ENCODE results near the gene CCDC85A. TPM values are rescaled to one million over a fixed set of nuclear protein-coding genes. Genes with fewer than 3 reads are reported as not detected.

The CCDC85A gene
- polyA plus RNA-seq, 1 donor (not counting 4 experiments of a cell fraction or from before 2014, with no cell fraction given), result not detected

- DNase-seq (ENCODE audit: low read depth, low spot score) (no peak), FAIRE-seq (no peak)
- Histone ChIP-seq H3K4me2 (ENCODE audit: control insufficient read depth, extremely low read depth, insufficient read depth, low read depth, low read length) (no peak overlapping the region), H3K9me1 (ENCODE audit: control insufficient read depth, extremely low read depth, insufficient read depth, low read length) (no peaks in the 10 kb centered on the region), H3K27ac (ENCODE audit: control insufficient read depth, insufficient read depth, low read length) (no peak overlapping the region), H3K4me3 (ENCODE audit: control insufficient read depth in 2 of 3, extremely low read depth in 1 of 3, insufficient read depth in 2 of 3, low read depth in 1 of 3, low read length in 3 of 3) (no peak overlapping the region), H4K20me1 (ENCODE audit: control insufficient read depth, extremely low read depth, insufficient read depth, low read length) (no peaks in the 10 kb centered on the region), H2AFZ (ENCODE audit: control insufficient read depth, low read length) (no peak overlapping the region), H3K36me3 (ENCODE audit: control insufficient read depth in 2 of 2, extremely low read depth in 1 of 2, insufficient read depth in 2 of 2, low read length in 2 of 2) (no peaks in the 10 kb centered on the region), H3K27me3 (ENCODE audit: control insufficient read depth, extremely low read depth, insufficient read depth, low read length) (no peaks in the 10 kb centered on the region), H3K4me1 (ENCODE audit: control insufficient read depth, extremely low read depth, insufficient read depth, low read length) (no peaks in the 10 kb centered on the region), H3K9ac (ENCODE audit: control insufficient read depth, extremely low read depth, insufficient read depth, low read length) (no peak overlapping the region), H3K79me2 (ENCODE audit: control insufficient read depth, insufficient read depth, low read length) (no peaks in the 10 kb centered on the region), H3K9me3 (ENCODE audit: control insufficient read depth, low read depth, low read length) (no peaks in the 10 kb centered on the region)
- dilution Hi-C loops (cut with MboI; ENCODE audit: extremely low pct_ligation_motif_present, low sequenced_read_pairs), result no loop called here
- TF ChIP-seq EZH2 (IDR thresholded peaks at IDR 0.05; ENCODE audit: low read length) (no peak), CTCF (optimal IDR thresholded peaks at IDR 0.05 in 1 of 3, IDR thresholded peaks at IDR 0.05 in 1 of 3, conservative IDR thresholded peaks at IDR 0.05 in 1 of 3; ENCODE audit: extremely low read depth in 1 of 3, insufficient read depth in 2 of 3, low read length in 3 of 3) (no peak)
Observed at GRCh38 chr2:56318147-56318546, 134.4 kb downstream of the CCDC85A start.

GRCh38 chr2:56325661-56326345 lies 142.0 kb downstream of the CCDC85A start:
- FAIRE-seq (no peak), DNase-seq (ENCODE audit: low read depth, low spot score) (no peak)
- no peak overlapping the region for H3K4me3 ChIP-seq (ENCODE audit: control insufficient read depth in 2 of 3, extremely low read depth in 1 of 3, insufficient read depth in 2 of 3, low read depth in 1 of 3, low read length in 3 of 3)
- H3K27ac ChIP-seq (ENCODE audit: control insufficient read depth, insufficient read depth, low read length), result no peak overlapping the region
- no peak overlapping the region for H2AFZ ChIP-seq (ENCODE audit: control insufficient read depth, low read length)
- no peak overlapping the region for H3K9ac ChIP-seq (ENCODE audit: control insufficient read depth, extremely low read depth, insufficient read depth, low read length)
- TF ChIP-seq CTCF (optimal IDR thresholded peaks at IDR 0.05 in 1 of 3, IDR thresholded peaks at IDR 0.05 in 1 of 3, conservative IDR thresholded peaks at IDR 0.05 in 1 of 3; ENCODE audit: extremely low read depth in 1 of 3, insufficient read depth in 2 of 3, low read length in 3 of 3) (no peak), EZH2 (IDR thresholded peaks at IDR 0.05; ENCODE audit: low read length) (no peak)
- no peaks in the 10 kb centered on the region for H3K36me3 ChIP-seq (ENCODE audit: control insufficient read depth in 2 of 2, extremely low read depth in 1 of 2, insufficient read depth in 2 of 2, low read length in 2 of 2)
- no peaks in the 10 kb centered on the region for H3K9me3 ChIP-seq (ENCODE audit: control insufficient read depth, low read depth, low read length)
- no peaks in the 10 kb centered on the region for H4K20me1 ChIP-seq (ENCODE audit: control insufficient read depth, extremely low read depth, insufficient read depth, low read length)
- no peaks in the 10 kb centered on the region for H3K79me2 ChIP-seq (ENCODE audit: control insufficient read depth, insufficient read depth, low read length)
- no peak overlapping the region for H3K4me2 ChIP-seq (ENCODE audit: control insufficient read depth, extremely low read depth, insufficient read depth, low read depth, low read length)
- H3K4me1 ChIP-seq (ENCODE audit: control insufficient read depth, extremely low read depth, insufficient read depth, low read length), result no peaks in the 10 kb centered on the region
- dilution Hi-C loops (cut with MboI; ENCODE audit: extremely low pct_ligation_motif_present, low sequenced_read_pairs), result no loop called here
- H3K27me3 ChIP-seq (ENCODE audit: control insufficient read depth, extremely low read depth, insufficient read depth, low read length), result no peaks in the 10 kb centered on the region
- no peaks in the 10 kb centered on the region for H3K9me1 ChIP-seq (ENCODE audit: control insufficient read depth, extremely low read depth, insufficient read depth, low read length)

All from keratinocyte (primary cell).